ENCODE measurements around the gene EVI2A. TPM values are rescaled to one million over a fixed set of nuclear protein-coding genes. Genes with fewer than 3 reads are reported as not detected.
"Not testable (repeated sequence)": the region's sequence is repeated elsewhere in the genome, so short reads cannot be mapped to it uniquely, and the experiment has no call there.

EVI2A gene
- total RNA-seq, 1 donor from 2014 or later, result 1.1 TPM

DNA sequence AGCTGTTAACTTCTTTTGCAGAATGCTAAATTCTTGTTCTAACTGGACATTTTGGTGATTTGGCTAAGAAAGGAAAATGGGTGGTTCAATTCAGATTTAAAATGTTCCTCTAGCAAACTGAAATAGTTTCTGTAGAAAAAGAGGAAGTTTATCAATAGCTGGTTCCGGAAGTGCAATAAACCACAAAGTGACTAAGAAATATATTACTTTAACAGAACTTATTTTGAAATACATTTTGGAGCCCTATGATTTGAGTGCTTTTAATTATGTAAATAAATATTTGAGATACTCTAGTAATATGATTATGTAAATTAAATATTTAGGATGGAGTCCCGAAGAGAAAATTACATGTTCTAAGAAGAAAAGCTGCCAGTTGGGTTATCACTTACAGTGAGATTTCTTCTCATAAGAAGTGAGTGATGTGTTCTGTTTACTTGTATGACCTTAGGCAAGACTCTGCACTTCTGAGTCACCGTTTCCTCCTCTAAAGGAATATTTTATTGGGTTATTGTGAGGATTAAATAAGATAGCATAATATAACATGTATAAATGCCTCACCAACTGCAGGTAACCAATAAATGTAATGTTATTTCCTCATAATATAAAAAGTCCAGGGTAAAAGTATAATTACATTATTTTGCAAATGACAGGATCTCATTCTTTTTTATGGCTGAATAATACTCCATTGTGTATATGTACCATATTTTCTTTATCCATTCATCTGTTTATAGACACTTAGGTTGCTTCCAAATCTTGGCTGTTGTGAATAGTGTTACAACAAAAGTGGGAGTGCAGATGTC is 7.2 kb downstream of the EVI2A start, which contains the start of gene EVI2B:
Gene EVI2B, minus strand, starts transcription at position 73 of the 800 bp plus-strand sequence. CDS start 8,445 bp downstream, outside the sequence.
- no peaks in the 10 kb centered on the region for H3K27me3 ChIP-seq (ENCODE audit: insufficient read depth, low read length)
- Mint-ChIP-seq H3K9me3 (ENCODE audit: unreplicated experiment) (no peaks in the 10 kb centered on the region), H3K36me3 (ENCODE audit: low read depth, unreplicated experiment) (peaks cover 1% of the 10 kb centered on the region), H3K27ac (ENCODE audit: unreplicated experiment) (no peak within 1 kb of the TSS), H3K4me3 (ENCODE audit: unreplicated experiment) (no peak within 1 kb of the TSS), H3K27me3 (ENCODE audit: low read depth, unreplicated experiment) (no peaks in the 10 kb centered on the region), H3K4me1 (ENCODE audit: low read depth, unreplicated experiment) (peaks cover 15% of the 10 kb centered on the region)
- no peaks in the 10 kb centered on the region for H3K36me3 ChIP-seq (ENCODE audit: insufficient read depth, low read length)
- no peak within 1 kb of the TSS for H2AFZ ChIP-seq (ENCODE audit: low read depth, low read length)
- no peak within 1 kb of the TSS for H3K9ac ChIP-seq (ENCODE audit: low read length)
- no peaks in the 10 kb centered on the region for H4K20me1 ChIP-seq (ENCODE audit: insufficient read depth, low read length)
- H3K4me1 ChIP-seq (ENCODE audit: insufficient read depth, low read length), result peaks cover 7% of the 10 kb centered on the region
- no peak for FAIRE-seq
- no peaks in the 10 kb centered on the region for H3K79me2 ChIP-seq (ENCODE audit: insufficient read depth, low read length)
- peak; percentile 39 for DNase-seq (ENCODE audit: low read depth)
- TF ChIP-seq EZH2 (IDR thresholded peaks at IDR 0.05; ENCODE audit: insufficient read depth, low read length), result no peak
- TF ChIP-seq, protein P1, sequence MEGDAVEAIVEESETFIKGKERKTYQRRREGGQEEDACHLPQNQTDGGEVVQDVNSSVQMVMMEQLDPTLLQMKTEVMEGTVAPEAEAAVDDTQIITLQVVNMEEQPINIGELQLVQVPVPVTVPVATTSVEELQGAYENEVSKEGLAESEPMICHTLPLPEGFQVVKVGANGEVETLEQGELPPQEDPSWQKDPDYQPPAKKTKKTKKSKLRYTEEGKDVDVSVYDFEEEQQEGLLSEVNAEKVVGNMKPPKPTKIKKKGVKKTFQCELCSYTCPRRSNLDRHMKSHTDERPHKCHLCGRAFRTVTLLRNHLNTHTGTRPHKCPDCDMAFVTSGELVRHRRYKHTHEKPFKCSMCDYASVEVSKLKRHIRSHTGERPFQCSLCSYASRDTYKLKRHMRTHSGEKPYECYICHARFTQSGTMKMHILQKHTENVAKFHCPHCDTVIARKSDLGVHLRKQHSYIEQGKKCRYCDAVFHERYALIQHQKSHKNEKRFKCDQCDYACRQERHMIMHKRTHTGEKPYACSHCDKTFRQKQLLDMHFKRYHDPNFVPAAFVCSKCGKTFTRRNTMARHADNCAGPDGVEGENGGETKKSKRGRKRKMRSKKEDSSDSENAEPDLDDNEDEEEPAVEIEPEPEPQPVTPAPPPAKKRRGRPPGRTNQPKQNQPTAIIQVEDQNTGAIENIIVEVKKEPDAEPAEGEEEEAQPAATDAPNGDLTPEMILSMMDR (IDR thresholded peaks at IDR 0.05; ENCODE audit: insufficient read depth, low read depth, low read length), result no peak
- no peaks in the 10 kb centered on the region for H3K9me3 ChIP-seq (ENCODE audit: insufficient read depth, low read depth, low read length)
- H3K27ac ChIP-seq (ENCODE audit: low read depth, low read length), result no peak within 1 kb of the TSS
- H3K4me3 ChIP-seq (ENCODE audit: insufficient read depth, low read depth, low read length), result no peak within 1 kb of the TSS
- peak within 1 kb of the TSS; percentile 4 for H3K4me2 ChIP-seq (ENCODE audit: low read length)

DNA sequence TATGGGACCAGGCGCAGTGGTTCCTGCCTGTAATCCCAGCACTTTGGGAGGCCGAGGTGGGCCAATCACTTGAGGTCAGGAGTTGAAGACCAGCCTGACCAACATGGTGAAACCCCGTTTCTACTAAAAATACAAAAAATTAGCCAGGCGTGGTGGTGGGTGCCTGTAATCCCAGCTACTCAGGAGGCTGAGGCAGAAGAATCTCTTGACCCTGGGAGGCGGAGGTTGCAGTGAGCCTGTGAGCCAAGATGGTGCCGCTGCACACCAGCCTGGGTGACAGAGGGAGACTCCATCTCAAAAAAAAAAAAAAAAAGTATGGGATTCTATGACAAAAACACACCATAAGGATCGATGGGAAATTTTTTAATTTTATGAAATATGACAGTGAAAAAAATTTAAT is 9.2 kb downstream of the EVI2A start:
- not testable (repeated sequence) for FAIRE-seq; H3K27ac Mint-ChIP-seq (ENCODE audit: unreplicated experiment)

DNA sequence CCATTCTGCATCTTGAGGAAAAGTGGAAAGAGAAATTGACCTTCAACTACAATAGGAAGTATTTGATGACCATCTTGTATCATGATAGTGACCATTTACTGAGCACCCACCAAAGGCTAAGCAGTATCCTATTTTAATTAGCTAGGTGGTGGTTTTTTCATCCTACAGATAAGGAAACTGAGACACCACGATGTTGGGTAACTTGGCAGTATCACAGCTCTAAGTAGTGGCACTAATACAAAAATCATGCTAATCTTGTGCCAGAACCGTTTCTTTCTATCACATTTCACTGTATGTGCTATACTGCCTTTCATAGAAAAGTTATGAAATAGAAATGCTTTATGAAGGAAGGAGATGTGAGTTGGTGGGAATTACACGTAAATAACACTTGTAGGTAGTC is 9.9 kb downstream of the EVI2A start:
- Mint-ChIP-seq H3K36me3 (ENCODE audit: low read depth, unreplicated experiment) (peaks cover 1% of the 10 kb centered on the region), H3K27ac (ENCODE audit: unreplicated experiment) (no peak overlapping the region), H3K27me3 (ENCODE audit: low read depth, unreplicated experiment) (no peaks in the 10 kb centered on the region), H3K4me3 (ENCODE audit: unreplicated experiment) (no peak overlapping the region), H3K9me3 (ENCODE audit: unreplicated experiment) (no peaks in the 10 kb centered on the region), H3K4me1 (ENCODE audit: low read depth, unreplicated experiment) (peaks cover 4% of the 10 kb centered on the region)
- Histone ChIP-seq H3K9ac (ENCODE audit: low read length) (no peak overlapping the region), H3K4me1 (ENCODE audit: insufficient read depth, low read length) (no peaks in the 10 kb centered on the region), H3K36me3 (ENCODE audit: insufficient read depth, low read length) (no peaks in the 10 kb centered on the region), H2AFZ (ENCODE audit: low read depth, low read length) (no peak overlapping the region), H3K9me3 (ENCODE audit: insufficient read depth, low read depth, low read length) (no peaks in the 10 kb centered on the region), H3K79me2 (ENCODE audit: insufficient read depth, low read length) (no peaks in the 10 kb centered on the region), H3K27me3 (ENCODE audit: insufficient read depth, low read length) (no peaks in the 10 kb centered on the region), H3K4me3 (ENCODE audit: insufficient read depth, low read depth, low read length) (no peak overlapping the region), H3K27ac (ENCODE audit: low read depth, low read length) (no peak overlapping the region), H4K20me1 (ENCODE audit: insufficient read depth, low read length) (peaks cover 4% of the 10 kb centered on the region), H3K4me2 (ENCODE audit: low read length) (no peak overlapping the region)
- TF ChIP-seq, protein P1 (IDR thresholded peaks at IDR 0.05; ENCODE audit: insufficient read depth, low read depth, low read length), result no peak
- no peak for TF ChIP-seq EZH2 (IDR thresholded peaks at IDR 0.05; ENCODE audit: insufficient read depth, low read length)
- FAIRE-seq, result no peak
- no peak for DNase-seq (ENCODE audit: low read depth)

More for the DNA sequence above, 9.2 kb downstream of the EVI2A start:
- not testable (repeated sequence) for H3K4me3 ChIP-seq (ENCODE audit: insufficient read depth, low read depth, low read length); H3K4me1 Mint-ChIP-seq (ENCODE audit: low read depth, unreplicated experiment); H3K9ac ChIP-seq (ENCODE audit: low read length); H3K79me2 ChIP-seq (ENCODE audit: insufficient read depth, low read length); H2AFZ ChIP-seq (ENCODE audit: low read depth, low read length); DNase-seq (ENCODE audit: low read depth); H3K27me3 ChIP-seq (ENCODE audit: insufficient read depth, low read length); H3K36me3 ChIP-seq (ENCODE audit: insufficient read depth, low read length); H3K27ac ChIP-seq (ENCODE audit: low read depth, low read length); H3K9me3 Mint-ChIP-seq (ENCODE audit: unreplicated experiment); H3K4me2 ChIP-seq (ENCODE audit: low read length); H3K4me3 Mint-ChIP-seq (ENCODE audit: unreplicated experiment); H3K36me3 Mint-ChIP-seq (ENCODE audit: low read depth, unreplicated experiment); H3K4me1 ChIP-seq (ENCODE audit: insufficient read depth, low read length); H4K20me1 ChIP-seq (ENCODE audit: insufficient read depth, low read length); H3K27me3 Mint-ChIP-seq (ENCODE audit: low read depth, unreplicated experiment); H3K9me3 ChIP-seq (ENCODE audit: insufficient read depth, low read depth, low read length)
